HEK293 (cell line): ENCODE measurements around the gene SPCS2.
A peak's percentile ranks its signal among the peaks of the same experiment; 100 is the strongest.

ENCODE experiments used
- KLF7 ChIP-seq: fragments of 450-650 bp; formaldehyde crosslinking; IDR thresholded peaks from 2 replicates; pipeline ENCODE4 v1.5.1; 2016; ENCODE audit warnings: missing biosample characterization, missing genetic modification characterization, borderline replicate concordance
- KLF9 ChIP-seq: fragments of 450-650 bp; formaldehyde crosslinking; IDR thresholded peaks from 2 replicates; pipeline ENCODE4 v1.5.1; 2016; ENCODE audit warnings: missing biosample characterization, missing genetic modification characterization, low read depth
- TCF7L2 ChIP-seq: IDR thresholded peaks from 2 replicates; pipeline ENCODE4 v1.6.1; 2011; ENCODE audit warnings: low read depth, mild to moderate bottlenecking, inconsistent platforms, low read length, moderate library complexity, borderline replicate concordance
- ZBTB21 ChIP-seq: fragments of 450-650 bp; formaldehyde crosslinking; IDR thresholded peaks from 2 replicates; pipeline ENCODE4 v1.5.1; 2017; ENCODE audit warnings: missing biosample characterization, missing genetic modification characterization
- ZEB2 ChIP-seq: fragments of 450-650 bp; formaldehyde crosslinking; IDR thresholded peaks from 2 replicates; pipeline ENCODE4 v1.5.1; 2016; ENCODE audit warnings: missing biosample characterization, missing genetic modification characterization
- ZFHX2 ChIP-seq: fragments of 450-650 bp; formaldehyde crosslinking; conservative IDR thresholded peaks from 2 replicates; pipeline ENCODE4 v1.5.1; 2016; ENCODE audit warnings: missing biosample characterization, missing genetic modification characterization
- ZFP69B ChIP-seq: fragments of 450-650 bp; formaldehyde crosslinking; IDR thresholded peaks from 2 replicates; pipeline ENCODE4 v1.5.1; 2016; ENCODE audit warnings: missing biosample characterization, missing genetic modification characterization
- ZIC2 ChIP-seq: fragments of 450-650 bp; formaldehyde crosslinking; IDR thresholded peaks from 2 replicates; pipeline ENCODE4 v1.5.1; 2016; ENCODE audit warnings: missing biosample characterization, missing genetic modification characterization
- ZNF169 ChIP-seq: fragments of 450-650 bp; formaldehyde crosslinking; IDR thresholded peaks from 2 replicates; pipeline ENCODE4 v1.5.1; 2016; ENCODE audit warnings: missing biosample characterization, missing genetic modification characterization
- ZNF175 ChIP-seq: fragments of 450-650 bp; formaldehyde crosslinking; IDR thresholded peaks from 2 replicates; pipeline ENCODE4 v1.5.1; 2016; ENCODE audit warnings: missing biosample characterization, missing genetic modification characterization
- ZNF184 ChIP-seq: fragments of 450-650 bp; IDR thresholded peaks from 2 replicates; pipeline ENCODE4 v1.5.1; 2018; ENCODE audit warnings: missing biosample characterization, mild to moderate bottlenecking, missing genetic modification characterization
- ZNF223 ChIP-seq: fragments of 450-650 bp; formaldehyde crosslinking; IDR thresholded peaks from 2 replicates; pipeline ENCODE4 v1.5.1; 2016; ENCODE audit warnings: missing biosample characterization, missing genetic modification characterization
- ZNF239 ChIP-seq: fragments of 450-650 bp; formaldehyde crosslinking; IDR thresholded peaks from 2 replicates; pipeline ENCODE4 v1.5.1; 2016; ENCODE audit warnings: missing biosample characterization, missing genetic modification characterization
- ZNF266 ChIP-seq: fragments of 450-650 bp; formaldehyde crosslinking; IDR thresholded peaks from 2 replicates; pipeline ENCODE4 v1.5.1; 2016; ENCODE audit warnings: missing biosample characterization, missing genetic modification characterization, low read depth
- ZNF302 ChIP-seq: fragments of 450-650 bp; formaldehyde crosslinking; IDR thresholded peaks from 2 replicates; pipeline ENCODE4 v1.5.1; 2016; ENCODE audit warnings: missing biosample characterization, missing genetic modification characterization, low read depth
- ZNF433 ChIP-seq: fragments of 450-650 bp; formaldehyde crosslinking; IDR thresholded peaks from 2 replicates; pipeline ENCODE4 v1.5.1; 2016; ENCODE audit warnings: missing biosample characterization, missing genetic modification characterization, low read depth
- ZNF529 ChIP-seq: fragments of 450-650 bp; formaldehyde crosslinking; IDR thresholded peaks from 2 replicates; pipeline ENCODE4 v1.5.1; 2017; ENCODE audit warnings: missing genetic modification characterization, missing biosample characterization; ENCODE audit not compliant: insufficient replicate concordance
- ZNF530 ChIP-seq: fragments of 450-650 bp; formaldehyde crosslinking; IDR thresholded peaks from 2 replicates; pipeline ENCODE4 v1.5.1; 2016; ENCODE audit warnings: low read depth, missing biosample characterization, missing genetic modification characterization
- ZNF571 ChIP-seq: fragments of 450-650 bp; formaldehyde crosslinking; IDR thresholded peaks from 2 replicates; pipeline ENCODE4 v1.5.0; 2017; ENCODE audit warnings: missing biosample characterization, missing genetic modification characterization
- ZNF629 ChIP-seq: fragments of 450-650 bp; formaldehyde crosslinking; IDR thresholded peaks from 2 replicates; pipeline ENCODE4 v1.5.1; 2017; ENCODE audit warnings: missing biosample characterization, missing genetic modification characterization
- ZNF670 ChIP-seq: fragments of 450-650 bp; formaldehyde crosslinking; IDR thresholded peaks from 2 replicates; pipeline ENCODE4 v1.5.1; 2016; ENCODE audit warnings: missing biosample characterization, missing genetic modification characterization, low read depth
- ZNF837 ChIP-seq: fragments of 450-650 bp; formaldehyde crosslinking; IDR thresholded peaks from 2 replicates; pipeline ENCODE4 v1.5.1; 2016; ENCODE audit warnings: missing biosample characterization, missing genetic modification characterization
- TF ChIP-seq, protein P1 (sequence below): fragments of 450-650 bp; formaldehyde crosslinking; IDR thresholded peaks from 2 replicates; pipeline ENCODE4 v1.5.1; 2016; ENCODE audit warnings: missing biosample characterization, missing genetic modification characterization
- TF ChIP-seq, protein P2 (sequence below): fragments of 450-650 bp; formaldehyde crosslinking; IDR thresholded peaks from 2 replicates; pipeline ENCODE4 v1.5.1; 2016; ENCODE audit warnings: missing biosample characterization, missing genetic modification characterization
- TF ChIP-seq, protein P3 (sequence below): fragments of 450-650 bp; formaldehyde crosslinking; conservative IDR thresholded peaks from 2 replicates; pipeline ENCODE4 v1.5.1; 2016; ENCODE audit warnings: low read depth, missing biosample characterization, missing genetic modification characterization
- TF ChIP-seq, protein P4 (sequence below): fragments of 450-650 bp; formaldehyde crosslinking; IDR thresholded peaks from 2 replicates; pipeline ENCODE4 v1.5.1; 2016; ENCODE audit warnings: missing biosample characterization, missing genetic modification characterization
- TF ChIP-seq, protein P5 (sequence below): fragments of 450-650 bp; formaldehyde crosslinking; IDR thresholded peaks from 2 replicates; pipeline ENCODE4 v1.5.1; 2017; ENCODE audit warnings: missing biosample characterization, mild to moderate bottlenecking, missing genetic modification characterization, moderate library complexity

Gene SPCS2

DNA sequence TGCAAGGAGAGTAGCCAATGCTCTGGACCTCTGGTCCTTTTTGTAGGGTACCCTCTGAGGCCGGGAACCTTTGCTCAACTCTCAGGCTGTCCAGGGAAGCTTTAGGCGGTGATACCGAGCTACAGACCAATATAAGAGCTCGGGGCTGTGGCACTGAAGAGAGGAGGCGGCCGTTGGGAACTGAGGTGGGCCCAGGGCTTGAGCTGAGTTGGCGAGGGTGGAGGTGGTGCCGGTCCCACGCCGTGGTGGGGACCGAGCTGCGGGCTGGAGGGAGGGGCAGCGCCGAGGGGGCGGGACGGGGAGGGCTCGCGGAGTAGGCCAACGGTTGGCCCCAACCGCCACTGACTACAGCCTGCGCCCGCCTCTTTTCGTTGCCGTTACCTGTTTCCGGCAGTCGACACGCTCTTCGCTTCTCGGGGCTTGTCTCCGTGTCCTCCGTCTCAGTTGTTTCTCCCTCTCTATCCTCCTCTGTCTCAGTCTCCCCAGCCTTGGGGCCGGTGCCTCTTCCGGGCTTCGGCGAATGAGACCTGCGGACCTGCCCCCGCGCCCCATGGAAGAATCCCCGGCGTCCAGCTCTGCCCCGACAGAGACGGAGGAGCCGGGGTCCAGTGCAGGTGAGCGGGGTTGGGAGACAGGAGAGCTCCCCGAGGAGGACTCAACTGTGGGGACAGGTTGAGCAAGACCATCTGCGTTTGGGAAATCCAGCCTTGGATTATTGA lies 39.6 kb downstream of the SPCS2 start, which contains the start of gene NEU3 (continued):
- TF ChIP-seq ZFHX2 (tag by site-specific recombination) (peak; percentile 78), ZNF302 (no peak), ZNF629 (tag by site-specific recombination) (no peak), ZNF670 (tag by site-specific recombination) (no peak), ZNF266 (tag by site-specific recombination) (no peak), ZNF530 (tag by site-specific recombination) (no peak), ZNF184 (tag by site-specific recombination) (no peak), ZNF433 (tag by site-specific recombination) (no peak), TCF7L2 (no peak), ZFP69B (tag by site-specific recombination) (peak; percentile 99), ZNF239 (tag by site-specific recombination) (no peak), ZNF571 (tag by site-specific recombination) (no peak), KLF7 (no peak), ZNF223 (tag by site-specific recombination) (no peak), KLF9 (tag by site-specific recombination) (peak; percentile 69), ZEB2 (tag by site-specific recombination) (0 out of 2 replicates have a peak, but pooled peaks have one; percentile 32), ZNF529 (tag by site-specific recombination) (no peak), ZIC2 (tag by site-specific recombination) (no peak), ZNF169 (tag by site-specific recombination) (no peak), ZBTB21 (tag by site-specific recombination) (no peak), ZNF837 (tag by site-specific recombination) (no peak), ZNF175 (tag by site-specific recombination) (no peak)
- TF ChIP-seq, protein P1, sequence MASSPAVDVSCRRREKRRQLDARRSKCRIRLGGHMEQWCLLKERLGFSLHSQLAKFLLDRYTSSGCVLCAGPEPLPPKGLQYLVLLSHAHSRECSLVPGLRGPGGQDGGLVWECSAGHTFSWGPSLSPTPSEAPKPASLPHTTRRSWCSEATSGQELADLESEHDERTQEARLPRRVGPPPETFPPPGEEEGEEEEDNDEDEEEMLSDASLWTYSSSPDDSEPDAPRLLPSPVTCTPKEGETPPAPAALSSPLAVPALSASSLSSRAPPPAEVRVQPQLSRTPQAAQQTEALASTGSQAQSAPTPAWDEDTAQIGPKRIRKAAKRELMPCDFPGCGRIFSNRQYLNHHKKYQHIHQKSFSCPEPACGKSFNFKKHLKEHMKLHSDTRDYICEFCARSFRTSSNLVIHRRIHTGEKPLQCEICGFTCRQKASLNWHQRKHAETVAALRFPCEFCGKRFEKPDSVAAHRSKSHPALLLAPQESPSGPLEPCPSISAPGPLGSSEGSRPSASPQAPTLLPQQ (tag by site-specific recombination) = peak; percentile 99
- TF ChIP-seq, protein P2, sequence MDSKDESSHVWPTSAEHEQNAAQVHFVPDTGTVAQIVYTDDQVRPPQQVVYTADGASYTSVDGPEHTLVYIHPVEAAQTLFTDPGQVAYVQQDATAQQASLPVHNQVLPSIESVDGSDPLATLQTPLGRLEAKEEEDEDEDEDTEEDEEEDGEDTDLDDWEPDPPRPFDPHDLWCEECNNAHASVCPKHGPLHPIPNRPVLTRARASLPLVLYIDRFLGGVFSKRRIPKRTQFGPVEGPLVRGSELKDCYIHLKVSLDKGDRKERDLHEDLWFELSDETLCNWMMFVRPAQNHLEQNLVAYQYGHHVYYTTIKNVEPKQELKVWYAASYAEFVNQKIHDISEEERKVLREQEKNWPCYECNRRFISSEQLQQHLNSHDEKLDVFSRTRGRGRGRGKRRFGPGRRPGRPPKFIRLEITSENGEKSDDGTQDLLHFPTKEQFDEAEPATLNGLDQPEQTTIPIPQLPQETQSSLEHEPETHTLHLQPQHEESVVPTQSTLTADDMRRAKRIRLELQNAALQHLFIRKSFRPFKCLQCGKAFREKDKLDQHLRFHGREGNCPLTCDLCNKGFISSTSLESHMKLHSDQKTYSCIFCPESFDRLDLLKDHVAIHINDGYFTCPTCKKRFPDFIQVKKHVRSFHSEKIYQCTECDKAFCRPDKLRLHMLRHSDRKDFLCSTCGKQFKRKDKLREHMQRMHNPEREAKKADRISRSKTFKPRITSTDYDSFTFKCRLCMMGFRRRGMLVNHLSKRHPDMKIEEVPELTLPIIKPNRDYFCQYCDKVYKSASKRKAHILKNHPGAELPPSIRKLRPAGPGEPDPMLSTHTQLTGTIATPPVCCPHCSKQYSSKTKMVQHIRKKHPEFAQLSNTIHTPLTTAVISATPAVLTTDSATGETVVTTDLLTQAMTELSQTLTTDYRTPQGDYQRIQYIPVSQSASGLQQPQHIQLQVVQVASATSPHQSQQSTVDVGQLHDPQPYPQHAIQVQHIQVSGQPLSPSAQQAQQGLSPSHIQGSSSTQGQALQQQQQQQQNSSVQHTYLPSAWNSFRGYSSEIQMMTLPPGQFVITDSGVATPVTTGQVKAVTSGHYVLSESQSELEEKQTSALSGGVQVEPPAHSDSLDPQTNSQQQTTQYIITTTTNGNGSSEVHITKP = peak; percentile 84
- TF ChIP-seq, protein P3, sequence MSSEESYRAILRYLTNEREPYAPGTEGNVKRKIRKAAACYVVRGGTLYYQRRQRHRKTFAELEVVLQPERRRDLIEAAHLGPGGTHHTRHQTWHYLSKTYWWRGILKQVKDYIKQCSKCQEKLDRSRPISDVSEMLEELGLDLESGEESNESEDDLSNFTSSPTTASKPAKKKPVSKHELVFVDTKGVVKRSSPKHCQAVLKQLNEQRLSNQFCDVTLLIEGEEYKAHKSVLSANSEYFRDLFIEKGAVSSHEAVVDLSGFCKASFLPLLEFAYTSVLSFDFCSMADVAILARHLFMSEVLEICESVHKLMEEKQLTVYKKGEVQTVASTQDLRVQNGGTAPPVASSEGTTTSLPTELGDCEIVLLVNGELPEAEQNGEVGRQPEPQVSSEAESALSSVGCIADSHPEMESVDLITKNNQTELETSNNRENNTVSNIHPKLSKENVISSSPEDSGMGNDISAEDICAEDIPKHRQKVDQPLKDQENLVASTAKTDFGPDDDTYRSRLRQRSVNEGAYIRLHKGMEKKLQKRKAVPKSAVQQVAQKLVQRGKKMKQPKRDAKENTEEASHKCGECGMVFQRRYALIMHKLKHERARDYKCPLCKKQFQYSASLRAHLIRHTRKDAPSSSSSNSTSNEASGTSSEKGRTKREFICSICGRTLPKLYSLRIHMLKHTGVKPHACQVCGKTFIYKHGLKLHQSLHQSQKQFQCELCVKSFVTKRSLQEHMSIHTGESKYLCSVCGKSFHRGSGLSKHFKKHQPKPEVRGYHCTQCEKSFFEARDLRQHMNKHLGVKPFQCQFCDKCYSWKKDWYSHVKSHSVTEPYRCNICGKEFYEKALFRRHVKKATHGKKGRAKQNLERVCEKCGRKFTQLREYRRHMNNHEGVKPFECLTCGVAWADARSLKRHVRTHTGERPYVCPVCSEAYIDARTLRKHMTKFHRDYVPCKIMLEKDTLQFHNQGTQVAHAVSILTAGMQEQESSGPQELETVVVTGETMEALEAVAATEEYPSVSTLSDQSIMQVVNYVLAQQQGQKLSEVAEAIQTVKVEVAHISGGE = peak; percentile 97
- TF ChIP-seq, protein P4, sequence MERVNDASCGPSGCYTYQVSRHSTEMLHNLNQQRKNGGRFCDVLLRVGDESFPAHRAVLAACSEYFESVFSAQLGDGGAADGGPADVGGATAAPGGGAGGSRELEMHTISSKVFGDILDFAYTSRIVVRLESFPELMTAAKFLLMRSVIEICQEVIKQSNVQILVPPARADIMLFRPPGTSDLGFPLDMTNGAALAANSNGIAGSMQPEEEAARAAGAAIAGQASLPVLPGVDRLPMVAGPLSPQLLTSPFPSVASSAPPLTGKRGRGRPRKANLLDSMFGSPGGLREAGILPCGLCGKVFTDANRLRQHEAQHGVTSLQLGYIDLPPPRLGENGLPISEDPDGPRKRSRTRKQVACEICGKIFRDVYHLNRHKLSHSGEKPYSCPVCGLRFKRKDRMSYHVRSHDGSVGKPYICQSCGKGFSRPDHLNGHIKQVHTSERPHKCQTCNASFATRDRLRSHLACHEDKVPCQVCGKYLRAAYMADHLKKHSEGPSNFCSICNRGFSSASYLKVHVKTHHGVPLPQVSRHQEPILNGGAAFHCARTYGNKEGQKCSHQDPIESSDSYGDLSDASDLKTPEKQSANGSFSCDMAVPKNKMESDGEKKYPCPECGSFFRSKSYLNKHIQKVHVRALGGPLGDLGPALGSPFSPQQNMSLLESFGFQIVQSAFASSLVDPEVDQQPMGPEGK (tag by site-specific recombination) = peak; percentile 81
- TF ChIP-seq, protein P5, sequence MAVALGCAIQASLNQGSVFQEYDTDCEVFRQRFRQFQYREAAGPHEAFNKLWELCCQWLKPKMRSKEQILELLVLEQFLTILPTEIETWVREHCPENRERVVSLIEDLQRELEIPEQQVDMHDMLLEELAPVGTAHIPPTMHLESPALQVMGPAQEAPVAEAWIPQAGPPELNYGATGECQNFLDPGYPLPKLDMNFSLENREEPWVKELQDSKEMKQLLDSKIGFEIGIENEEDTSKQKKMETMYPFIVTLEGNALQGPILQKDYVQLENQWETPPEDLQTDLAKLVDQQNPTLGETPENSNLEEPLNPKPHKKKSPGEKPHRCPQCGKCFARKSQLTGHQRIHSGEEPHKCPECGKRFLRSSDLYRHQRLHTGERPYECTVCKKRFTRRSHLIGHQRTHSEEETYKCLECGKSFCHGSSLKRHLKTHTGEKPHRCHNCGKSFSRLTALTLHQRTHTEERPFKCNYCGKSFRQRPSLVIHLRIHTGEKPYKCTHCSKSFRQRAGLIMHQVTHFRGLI = no peak; the same call in 1 of the 2 replicates
